HG02588 (cell line): ENCODE results near the gene LGALS9.
"Not testable (repeated sequence)": the region's sequence is repeated elsewhere in the genome, so short reads cannot be mapped to it uniquely, and the experiment has no call there.

Experiments used
- ATAC-seq: cut with Tn5 transposase; IDR thresholded peaks from one replicate; pipeline ENCODE4 v1.9.1; 2021; ENCODE audit warnings: mild to moderate bottlenecking, moderate library complexity; ENCODE audit not compliant: unreplicated experiment

LGALS9 gene

DNA sequence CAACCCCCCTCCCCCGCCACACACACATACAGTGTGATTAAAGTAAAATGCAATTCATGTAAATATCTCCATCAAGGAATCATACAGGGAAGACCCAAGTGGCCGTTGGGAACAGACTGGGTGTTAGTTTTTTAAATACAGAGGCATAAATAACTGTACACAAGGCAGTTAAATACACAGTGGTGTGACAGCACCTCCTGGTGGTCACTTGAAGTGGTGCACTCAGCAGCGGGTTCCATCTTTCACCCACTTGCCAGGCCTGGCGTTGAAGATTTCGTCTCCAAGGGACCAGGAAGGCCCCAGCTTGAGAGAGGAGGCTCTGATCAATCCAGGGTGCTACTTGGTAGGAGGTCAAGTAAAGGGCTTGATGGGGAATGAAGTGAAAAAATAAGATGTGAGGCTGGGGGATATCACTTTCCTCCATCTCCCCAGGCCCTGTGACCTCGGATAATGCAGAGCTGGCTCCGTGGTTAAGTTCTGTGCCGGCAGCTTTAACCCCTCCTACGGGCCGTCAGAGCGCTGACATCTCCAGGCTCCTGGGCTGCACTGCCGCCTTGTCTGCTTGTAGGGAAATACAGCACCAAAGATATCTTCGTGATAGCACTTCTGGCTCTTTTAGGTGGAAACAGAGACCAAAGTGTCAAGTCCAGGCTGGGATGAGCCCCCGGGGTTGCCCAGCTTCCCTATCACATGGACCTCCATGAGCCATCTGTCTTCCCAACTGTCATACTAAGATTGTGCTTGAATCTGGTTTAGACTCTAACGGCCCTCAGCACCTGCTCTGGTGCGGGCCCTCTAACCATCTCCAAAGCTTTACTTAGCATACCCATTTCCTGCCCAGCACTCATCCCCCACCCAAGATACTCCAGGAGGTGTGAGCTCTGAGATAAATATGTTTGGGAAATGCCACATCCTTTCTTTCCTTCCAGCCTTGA, 20.7 kb downstream of the LGALS9 start:
- ATAC-seq, result no peak

GRCh38 chr17:27653449-27653971, 22.5 kb downstream of the LGALS9 start:
- ATAC-seq, result not testable (repeated sequence)

DNA sequence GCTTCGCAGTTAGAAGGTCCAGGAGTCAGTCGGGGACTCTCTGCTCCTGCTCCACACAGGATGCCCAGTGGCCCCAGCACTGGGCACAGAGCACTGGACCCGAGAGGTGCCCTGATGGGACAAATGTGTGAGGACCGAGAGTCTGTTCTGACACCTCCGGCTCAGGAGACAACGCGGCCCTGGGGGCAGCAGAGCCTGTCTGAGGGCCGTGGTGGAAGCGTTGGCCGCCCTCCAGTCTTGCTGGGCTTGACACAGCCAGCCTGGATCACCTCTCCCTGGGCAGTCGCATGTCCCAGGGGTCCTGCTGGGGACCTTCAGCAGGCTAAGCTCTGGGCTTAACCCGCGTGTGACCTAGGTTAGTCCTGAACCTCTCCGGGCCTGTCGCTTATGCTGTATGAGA, 23.1 kb downstream of the LGALS9 start:
- no peak for ATAC-seq

- peak; percentile 54 for ATAC-seq
Measured at GRCh38 chr17:27654654-27655524, 23.9 kb downstream of the LGALS9 start.

DNA sequence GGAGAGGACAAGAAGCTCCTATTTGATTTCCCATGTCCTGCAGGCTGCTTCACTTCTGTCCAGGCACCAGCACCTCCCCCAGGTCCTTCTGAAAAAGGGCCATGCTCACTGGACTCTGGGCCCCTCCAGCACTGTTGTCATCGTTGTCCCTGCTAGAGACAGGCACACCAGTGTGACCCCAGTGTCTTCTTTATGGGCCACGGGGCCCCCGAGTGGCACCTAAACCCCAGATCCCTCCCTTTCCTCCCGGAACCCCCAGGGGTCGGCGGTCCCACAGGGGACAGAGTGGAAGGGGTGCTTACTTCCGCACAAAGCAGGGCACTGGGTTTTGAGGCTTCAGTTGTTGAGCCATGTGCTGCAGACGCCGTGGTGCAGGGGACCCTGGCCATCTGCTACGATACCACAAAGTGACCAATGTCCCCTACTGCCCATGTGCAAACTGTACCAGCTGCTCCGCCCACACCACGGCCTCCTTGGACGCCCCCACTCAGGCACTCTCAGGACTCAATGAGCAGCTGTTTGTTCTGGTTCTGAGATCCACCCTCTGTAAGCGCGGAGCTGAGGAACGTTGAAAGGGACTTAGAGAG, 24.6 kb downstream of the LGALS9 start:
- ATAC-seq, result not testable (repeated sequence)

GRCh38 chr17:27656620-27657019, 25.6 kb downstream of the LGALS9 start:
- ATAC-seq, result not testable (repeated sequence)

- no peak for ATAC-seq
Measured at GRCh38 chr17:27657620-27658019, 26.6 kb downstream of the LGALS9 start.

GRCh38 chr17:27659683-27660082, 28.7 kb downstream of the LGALS9 start:
- ATAC-seq, result no peak

DNA sequence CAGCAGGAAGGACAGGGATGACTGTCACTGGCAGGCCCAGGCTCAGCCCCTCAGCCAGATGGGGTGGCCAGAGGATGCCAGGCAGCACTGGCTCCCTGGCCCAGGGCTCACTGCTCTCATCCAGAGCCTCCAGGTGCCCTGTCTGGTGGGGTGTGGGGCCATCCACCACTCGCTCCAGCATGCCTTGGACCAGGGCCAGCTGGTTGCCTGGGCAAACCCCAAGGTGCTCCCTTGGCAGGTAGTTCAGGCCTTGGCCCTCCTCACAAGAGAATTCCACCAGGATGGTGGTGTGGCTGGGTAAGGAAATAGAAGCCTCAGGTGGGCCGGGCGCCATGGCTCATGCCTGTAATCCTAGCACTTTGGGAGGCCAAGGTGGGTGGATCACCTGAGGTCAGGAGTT, 29.4 kb downstream of the LGALS9 start:
- no peak for ATAC-seq

GRCh38 chr17:27663936-27664605, 33.1 kb downstream of the LGALS9 start:
- no peak for ATAC-seq

DNA sequence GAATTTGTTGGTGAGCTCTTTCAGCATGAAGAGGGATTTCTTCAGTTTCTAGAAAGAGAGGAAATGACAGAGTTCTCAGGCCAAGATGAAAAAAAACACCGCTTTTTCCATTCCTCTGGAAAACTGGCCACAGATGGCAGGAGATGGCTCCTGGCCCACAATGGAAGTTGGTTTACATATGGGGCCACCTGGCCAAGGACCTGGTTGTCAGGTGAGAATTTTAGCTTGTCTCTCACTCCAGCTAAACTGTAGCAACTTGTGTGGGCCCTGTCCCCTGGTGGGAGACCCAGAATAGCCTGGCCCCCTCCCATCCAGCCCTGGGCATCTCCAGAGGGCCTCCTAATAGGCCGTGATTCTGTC, 33.6 kb downstream of the LGALS9 start:
- ATAC-seq, result no peak

DNA sequence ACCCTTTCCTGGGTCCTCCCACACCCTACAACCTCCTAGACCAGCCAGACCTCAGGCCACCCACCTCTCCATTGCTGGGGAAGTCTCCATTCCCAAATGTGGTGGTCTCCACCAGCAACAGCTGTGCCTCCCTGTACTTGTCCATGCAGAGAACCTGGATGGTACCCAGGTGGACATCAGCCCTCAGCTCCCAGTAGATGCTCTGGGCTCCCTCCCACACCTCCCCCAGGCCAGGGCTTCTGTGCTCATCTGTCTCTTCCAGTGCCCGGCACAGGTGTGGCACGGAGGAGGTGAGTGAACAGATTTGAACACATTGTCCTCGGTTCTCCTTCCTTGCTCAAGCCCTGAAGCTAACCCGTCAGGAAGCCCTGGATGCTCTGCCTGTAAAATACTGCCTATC, 34.6 kb downstream of the LGALS9 start:
- ATAC-seq, result no peak

DNA sequence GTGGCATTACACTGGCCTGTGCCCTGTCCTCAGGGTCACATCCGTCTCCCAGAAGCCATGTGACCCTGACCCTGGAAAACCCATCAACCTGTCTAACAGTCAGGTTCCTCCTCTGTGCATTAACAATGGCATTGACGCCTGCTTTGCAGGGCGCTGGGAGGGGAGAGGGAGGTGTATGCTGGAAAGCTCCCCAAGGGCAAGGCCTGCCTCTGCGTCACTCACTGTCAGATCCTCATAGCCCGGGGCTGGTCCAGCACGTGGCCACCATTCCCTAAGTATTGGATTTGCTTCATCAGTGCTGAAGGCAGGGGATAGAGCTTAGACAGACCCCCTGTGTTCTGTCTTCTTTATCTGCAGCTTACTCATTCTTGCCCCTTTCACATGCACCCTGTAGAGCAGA, 35.3 kb downstream of the LGALS9 start:
- not testable (repeated sequence) for ATAC-seq

DNA sequence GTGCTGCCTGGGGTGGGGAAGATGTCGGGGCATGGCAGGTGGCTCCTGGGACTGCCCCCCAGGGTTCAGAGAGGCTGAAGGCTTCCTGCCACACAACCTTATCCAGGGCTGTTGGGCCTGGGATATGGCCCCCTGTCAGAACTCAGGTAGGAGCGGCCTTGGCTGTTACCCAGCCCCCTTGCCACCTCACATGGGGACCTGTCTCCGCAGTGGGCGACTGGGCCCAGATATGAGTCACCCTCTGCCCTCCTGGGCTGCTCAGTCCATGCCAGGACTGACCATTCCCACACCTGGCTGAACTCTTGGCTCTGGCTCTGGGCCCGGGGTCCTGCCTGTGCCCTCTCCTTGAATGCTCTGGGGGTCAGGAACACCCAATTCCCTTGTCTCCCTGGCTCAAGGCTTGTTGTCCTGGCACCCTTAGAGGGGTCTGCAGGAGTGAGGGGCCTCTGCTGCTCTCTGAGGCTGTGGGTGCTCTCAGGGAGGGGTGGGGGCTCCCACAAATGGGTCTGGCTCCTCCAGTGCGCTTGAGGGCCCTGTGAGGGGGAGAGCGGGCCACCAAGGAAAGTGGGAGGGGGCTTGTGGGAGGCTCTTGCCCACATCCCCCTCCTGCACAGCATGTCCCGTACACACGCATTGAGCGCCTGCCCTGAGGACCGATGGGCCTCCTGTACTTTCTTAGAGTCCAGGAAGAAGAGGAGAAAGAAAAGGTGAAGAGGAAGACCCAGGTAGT, 36.0 kb downstream of the LGALS9 start:
- ATAC-seq, result no peak

DNA sequence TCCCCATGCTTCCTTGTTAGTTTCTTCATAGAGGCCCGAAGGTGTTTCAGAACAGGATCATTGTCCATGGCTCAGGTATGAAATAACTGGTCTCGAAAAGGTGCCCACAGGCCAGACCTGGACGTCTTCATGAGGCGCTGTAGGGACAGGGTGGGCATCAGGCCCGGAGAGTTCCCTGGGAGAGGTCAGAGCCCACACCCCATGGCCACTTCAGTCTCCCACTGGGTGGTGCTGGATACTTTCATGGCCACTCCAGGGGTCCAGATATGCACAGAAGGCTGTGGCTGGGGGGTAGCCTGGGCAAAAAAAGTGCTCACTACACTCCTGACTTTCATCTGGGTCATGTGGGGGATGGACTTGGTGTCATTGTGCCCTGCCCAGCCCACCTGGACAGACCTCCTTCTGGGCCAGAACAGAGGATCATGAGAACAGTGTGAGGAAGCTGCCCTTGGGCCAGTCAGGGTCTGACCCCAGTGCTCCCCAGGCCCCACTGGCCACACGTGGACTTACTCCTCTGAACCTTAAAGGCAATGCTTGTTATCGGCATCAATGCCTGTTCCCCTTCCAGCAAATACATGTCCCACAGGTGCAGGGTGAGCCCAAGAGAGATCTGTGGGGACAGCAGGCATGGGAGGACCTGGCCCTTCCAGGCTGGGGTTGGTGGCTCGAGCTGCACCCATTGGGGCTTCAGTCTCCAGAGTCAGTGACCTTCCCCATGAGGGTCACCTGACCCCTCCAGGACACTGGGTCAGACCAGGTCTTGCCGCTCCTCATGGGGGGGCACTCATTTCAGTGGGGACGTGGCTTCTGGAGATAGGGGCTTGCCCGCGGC, 36.9 kb downstream of the LGALS9 start:
- ATAC-seq, result no peak

- ATAC-seq, result no peak
Measured at GRCh38 chr17:27668488-27668823, 37.5 kb downstream of the LGALS9 start.

DNA sequence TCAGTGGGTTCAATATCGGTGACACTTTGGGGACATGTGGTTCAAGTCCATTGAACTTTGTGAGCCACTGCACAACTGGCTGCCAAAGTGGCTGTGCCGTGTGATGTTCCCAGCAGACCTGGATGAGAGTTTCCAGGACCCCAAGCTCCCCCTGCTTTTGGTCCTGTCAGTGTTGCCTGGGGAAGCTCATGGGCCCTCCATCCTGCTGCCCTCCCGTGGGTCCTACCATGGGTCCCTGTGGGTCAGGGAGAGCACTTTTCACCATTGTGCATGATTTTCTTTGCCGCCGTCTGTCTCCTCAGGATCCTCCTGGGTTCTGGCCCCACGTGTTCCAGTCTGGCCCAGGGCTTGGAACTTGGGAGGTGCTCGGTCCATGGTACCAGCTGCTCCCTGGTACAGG, 38.1 kb downstream of the LGALS9 start:
- no peak for ATAC-seq

DNA sequence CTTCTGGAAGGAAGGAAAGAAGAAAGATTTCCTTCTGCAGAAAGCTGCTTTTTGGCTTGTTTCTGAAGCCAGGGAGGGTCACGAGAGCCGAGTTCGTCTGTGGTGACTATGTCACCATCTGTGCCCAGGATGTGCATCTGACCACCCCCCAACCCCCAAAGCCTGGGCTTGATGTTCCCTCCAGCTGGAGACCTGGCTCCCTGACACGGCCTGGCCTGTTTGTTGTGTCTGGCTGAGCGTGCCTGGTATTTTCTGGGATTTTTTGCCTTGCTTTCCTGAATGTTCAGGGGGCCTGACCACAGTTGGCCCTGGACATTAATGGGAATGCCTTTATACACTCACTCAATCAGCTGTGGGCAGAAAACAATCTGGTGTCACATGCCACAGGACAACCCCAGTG, 38.9 kb downstream of the LGALS9 start:
- ATAC-seq, result no peak
